ENCODE results near the gene CES3.

GRCh38 chr16:66996983-66997358 is 35.9 kb downstream of the CES3 start:
- TF ChIP-seq, protein P1, sequence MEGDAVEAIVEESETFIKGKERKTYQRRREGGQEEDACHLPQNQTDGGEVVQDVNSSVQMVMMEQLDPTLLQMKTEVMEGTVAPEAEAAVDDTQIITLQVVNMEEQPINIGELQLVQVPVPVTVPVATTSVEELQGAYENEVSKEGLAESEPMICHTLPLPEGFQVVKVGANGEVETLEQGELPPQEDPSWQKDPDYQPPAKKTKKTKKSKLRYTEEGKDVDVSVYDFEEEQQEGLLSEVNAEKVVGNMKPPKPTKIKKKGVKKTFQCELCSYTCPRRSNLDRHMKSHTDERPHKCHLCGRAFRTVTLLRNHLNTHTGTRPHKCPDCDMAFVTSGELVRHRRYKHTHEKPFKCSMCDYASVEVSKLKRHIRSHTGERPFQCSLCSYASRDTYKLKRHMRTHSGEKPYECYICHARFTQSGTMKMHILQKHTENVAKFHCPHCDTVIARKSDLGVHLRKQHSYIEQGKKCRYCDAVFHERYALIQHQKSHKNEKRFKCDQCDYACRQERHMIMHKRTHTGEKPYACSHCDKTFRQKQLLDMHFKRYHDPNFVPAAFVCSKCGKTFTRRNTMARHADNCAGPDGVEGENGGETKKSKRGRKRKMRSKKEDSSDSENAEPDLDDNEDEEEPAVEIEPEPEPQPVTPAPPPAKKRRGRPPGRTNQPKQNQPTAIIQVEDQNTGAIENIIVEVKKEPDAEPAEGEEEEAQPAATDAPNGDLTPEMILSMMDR (IDR thresholded peaks at IDR 0.05), result no peak
- no peak for TF ChIP-seq POLR2A (IDR thresholded peaks at IDR 0.05)
